Measurements from ENCODE around the gene ARID1A. TPM values are rescaled to one million over a fixed set of nuclear protein-coding genes. Genes with fewer than 3 reads are reported as not detected.
"Not testable (repeated sequence)": the region's sequence is repeated elsewhere in the genome, so short reads cannot be mapped to it uniquely, and the experiment has no call there.

Gene ARID1A
- total RNA-seq, result 12.5 and 15.1 TPM in 2 replicates

GRCh38 chr1:26695356-26696118 is at the start of gene ARID1A:
TSS of gene ARID1A (plus strand) at chr1:26696015. CDS start at chr1:26696404, 389 bp downstream.
- DNase-seq (ENCODE audit: low read depth, low spot score), result peak; percentile 95

GRCh38 chr1:26664802-26665201 is 31.0 kb upstream of the ARID1A start:
- DNase-seq (ENCODE audit: low read depth, low spot score), result no peak

- no peak for DNase-seq (ENCODE audit: low read depth, low spot score)
Observed at GRCh38 chr1:26666855-26667254, 29.0 kb upstream of the ARID1A start.

- DNase-seq (ENCODE audit: low read depth, low spot score), result not testable (repeated sequence)
Observed at GRCh38 chr1:26668106-26668786, 27.6 kb upstream of the ARID1A start.

- peak; percentile 69 for DNase-seq (ENCODE audit: low read depth, low spot score)
Observed at GRCh38 chr1:26677306-26678115, 18.3 kb upstream of the ARID1A start.

GRCh38 chr1:26684763-26685508 is 10.9 kb upstream of the ARID1A start:
- DNase-seq (ENCODE audit: low read depth, low spot score), result no peak

GRCh38 chr1:26686795-26687194 is 9.0 kb upstream of the ARID1A start:
- no peak for DNase-seq (ENCODE audit: low read depth, low spot score)

GRCh38 chr1:26689504-26689903 is 6.3 kb upstream of the ARID1A start:
- DNase-seq (ENCODE audit: low read depth, low spot score), result no peak

- no peak for DNase-seq (ENCODE audit: low read depth, low spot score)
Observed at GRCh38 chr1:26690157-26690556, 5.7 kb upstream of the ARID1A start.

GRCh38 chr1:26690576-26691031 is 5.2 kb upstream of the ARID1A start:
- no peak for DNase-seq (ENCODE audit: low read depth, low spot score)

GRCh38 chr1:26692211-26692792 is 3.5 kb upstream of the ARID1A start:
- DNase-seq (ENCODE audit: low read depth, low spot score), result peak; percentile 70

GRCh38 chr1:26692793-26693490 is 2.9 kb upstream of the ARID1A start:
- DNase-seq (ENCODE audit: low read depth, low spot score), result peak; percentile 97

- no peak for DNase-seq (ENCODE audit: low read depth, low spot score)
Observed at GRCh38 chr1:26693599-26694572, 1.9 kb upstream of the ARID1A start.

- DNase-seq (ENCODE audit: low read depth, low spot score), result no peak
Observed at GRCh38 chr1:26694638-26695355, 1.0 kb upstream of the ARID1A start.

- no peak for DNase-seq (ENCODE audit: low read depth, low spot score)
Observed at GRCh38 chr1:26696119-26696653, 371 bp downstream of the ARID1A start.

- no peak for DNase-seq (ENCODE audit: low read depth, low spot score)
Observed at GRCh38 chr1:26696654-26697430, 1.0 kb downstream of the ARID1A start.

GRCh38 chr1:26697431-26697977 is 1.7 kb downstream of the ARID1A start:
- DNase-seq (ENCODE audit: low read depth, low spot score), result no peak
